NCI-H128 (cell line): ENCODE data around the gene HTR3D.
"Not testable (repeated sequence)": the region's sequence is repeated elsewhere in the genome, so short reads cannot be mapped to it uniquely, and the experiment has no call there.

Experiments used
- DNase-seq: peaks from one replicate; lab custom pipeline; 2025; ENCODE audit not compliant: unreplicated experiment; lab: John Stamatoyannopoulos, UW

HTR3D gene, protein sequence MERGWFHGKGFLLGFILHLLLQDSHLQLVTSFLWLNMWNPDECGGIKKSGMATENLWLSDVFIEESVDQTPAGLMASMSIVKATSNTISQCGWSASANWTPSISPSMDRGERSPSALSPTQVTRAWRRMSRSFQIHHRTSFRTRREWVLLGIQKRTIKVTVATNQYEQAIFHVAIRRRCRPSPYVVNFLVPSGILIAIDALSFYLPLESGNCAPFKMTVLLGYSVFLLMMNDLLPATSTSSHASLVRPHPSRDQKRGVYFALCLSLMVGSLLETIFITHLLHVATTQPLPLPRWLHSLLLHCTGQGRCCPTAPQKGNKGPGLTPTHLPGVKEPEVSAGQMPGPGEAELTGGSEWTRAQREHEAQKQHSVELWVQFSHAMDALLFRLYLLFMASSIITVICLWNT

DNA sequence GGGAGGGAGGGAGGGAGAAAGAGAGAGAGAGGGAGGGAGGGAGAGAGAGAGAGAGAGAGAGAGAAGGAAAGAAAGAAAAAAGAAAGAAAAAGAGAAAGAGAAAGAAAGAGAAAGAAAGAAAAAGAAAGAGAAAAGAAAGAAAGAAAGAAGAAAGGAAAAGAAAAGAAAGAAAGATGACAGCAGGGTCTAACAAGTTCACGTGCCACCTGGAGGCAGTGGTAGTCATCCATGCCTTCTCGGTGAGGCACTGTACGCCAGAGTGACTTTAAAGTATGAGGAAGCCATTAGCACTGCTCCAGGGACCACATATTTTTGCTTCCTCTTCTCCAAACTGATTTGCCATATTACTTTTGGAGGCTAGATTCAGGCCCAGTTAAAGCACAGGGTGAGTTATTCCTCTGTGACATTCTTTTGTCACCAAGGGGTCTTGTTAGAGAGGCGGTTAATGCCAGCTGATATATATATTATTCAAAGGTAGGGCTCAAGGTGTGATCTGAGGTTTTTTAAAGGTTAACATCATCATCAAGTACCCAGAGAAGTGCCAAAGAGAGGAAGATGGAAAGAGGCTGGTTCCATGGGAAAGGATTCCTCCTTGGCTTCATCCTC is at the start of gene HTR3D:
HTR3D (plus strand) TSS at position 556 of the 606 bp plus-strand sequence; CDS start at position 556, 0 bp downstream.
- no peak for DNase-seq

DNA sequence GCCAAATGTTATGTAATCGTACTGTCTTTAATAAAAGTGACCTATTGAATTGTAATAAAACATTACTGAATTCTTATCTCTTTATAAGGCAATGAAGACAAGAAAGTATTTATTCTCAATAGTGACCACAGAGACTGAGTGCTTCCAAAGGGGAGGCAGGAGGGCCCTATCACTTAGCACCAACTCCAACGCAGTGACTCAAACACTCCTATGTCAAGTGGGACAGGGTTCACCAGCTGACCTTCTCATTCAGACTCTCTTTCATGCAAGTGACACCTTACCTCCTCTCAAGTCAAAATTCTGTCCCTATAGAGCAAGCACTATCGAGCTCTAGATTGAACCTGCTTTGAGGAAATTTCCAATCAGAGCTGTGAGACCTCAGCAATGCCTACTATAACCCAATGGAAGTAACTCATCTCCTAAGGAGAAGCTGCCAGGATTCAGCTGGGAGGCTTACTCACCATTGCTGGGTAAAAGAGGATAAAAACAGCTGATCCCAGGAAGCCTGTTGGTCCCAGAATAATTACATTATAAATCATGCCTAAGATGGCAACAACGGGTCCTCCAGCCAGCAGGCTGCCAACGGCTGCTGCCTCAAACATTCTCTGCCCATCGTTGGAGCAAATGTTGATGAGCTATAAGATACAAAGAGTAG is 49.4 kb upstream of the HTR3D start:
- DNase-seq = no peak

DNA sequence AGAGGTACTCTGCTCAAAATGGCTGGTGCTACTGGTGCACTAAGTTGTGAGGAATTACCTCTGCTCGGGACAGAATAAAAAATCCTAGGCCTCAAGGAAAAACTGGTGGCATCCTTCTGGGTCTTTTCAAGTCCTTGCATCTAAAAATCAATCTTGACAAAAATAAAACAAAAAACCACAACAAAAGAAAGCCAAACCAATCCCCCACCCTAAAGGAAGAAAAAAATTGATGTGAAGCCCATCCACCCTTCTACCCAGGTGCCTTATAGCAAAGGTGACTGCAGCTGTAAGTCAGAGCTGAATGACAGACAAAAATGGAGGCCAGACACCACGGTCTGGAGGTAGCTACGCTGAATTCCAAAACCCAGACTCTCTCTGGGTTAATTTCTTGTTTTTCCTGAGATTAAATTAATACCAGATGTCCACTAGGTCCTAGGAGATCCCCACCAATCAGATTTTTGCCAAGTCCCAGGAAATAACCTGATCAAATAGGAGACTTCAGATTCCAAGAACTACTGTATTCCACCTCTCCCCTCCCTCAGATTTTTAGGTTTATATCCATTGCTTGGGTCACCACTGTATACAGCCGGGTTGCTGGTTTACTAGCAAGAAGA is 47.3 kb upstream of the HTR3D start:
- DNase-seq = no peak

DNA sequence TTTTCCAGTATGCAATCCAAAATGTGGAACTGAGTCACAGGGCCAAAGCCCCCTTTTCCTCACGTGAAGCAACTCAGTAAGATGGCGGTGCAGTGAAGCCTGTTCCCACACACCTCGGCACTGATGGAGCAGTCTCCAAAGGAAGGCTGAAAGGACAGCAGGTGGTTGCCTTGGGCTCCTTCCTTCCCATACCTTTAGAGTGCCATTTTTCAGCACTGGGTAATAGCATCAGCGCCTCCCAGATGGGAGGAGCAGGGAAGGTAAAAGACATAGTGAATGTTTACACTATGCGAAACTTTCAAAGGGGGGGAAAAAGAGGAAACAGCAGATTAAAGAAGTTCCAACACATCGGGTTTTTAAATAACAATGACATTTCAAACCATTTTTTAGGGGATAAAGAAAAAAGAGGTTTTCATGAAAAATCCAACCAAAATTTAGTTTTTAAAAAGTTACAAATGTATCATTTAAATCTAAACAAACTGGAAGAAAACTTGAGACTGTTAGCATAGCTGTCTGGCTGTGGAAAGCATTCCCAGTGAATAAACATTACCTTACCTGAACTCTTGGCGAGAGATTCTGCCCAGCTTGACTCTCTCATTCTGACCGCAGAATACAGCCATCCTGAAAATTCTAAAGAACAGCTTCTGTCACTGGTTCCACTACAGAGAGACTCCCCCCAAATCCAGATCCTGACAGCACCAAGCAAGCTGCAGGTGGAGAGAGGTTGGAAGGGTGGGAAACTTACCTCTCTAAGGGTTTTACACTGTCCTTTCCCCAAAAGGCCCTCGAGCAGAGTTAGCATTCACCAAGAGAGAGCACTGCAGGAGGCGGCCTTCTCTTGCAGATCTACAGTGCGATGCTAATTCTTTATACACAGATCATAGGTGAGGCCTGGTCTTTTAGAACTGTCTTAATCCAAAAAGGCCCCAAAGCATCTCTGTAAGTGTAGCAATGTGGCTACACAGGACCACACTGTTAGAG is 46.5 kb upstream of the HTR3D start:
- DNase-seq = no peak

DNA sequence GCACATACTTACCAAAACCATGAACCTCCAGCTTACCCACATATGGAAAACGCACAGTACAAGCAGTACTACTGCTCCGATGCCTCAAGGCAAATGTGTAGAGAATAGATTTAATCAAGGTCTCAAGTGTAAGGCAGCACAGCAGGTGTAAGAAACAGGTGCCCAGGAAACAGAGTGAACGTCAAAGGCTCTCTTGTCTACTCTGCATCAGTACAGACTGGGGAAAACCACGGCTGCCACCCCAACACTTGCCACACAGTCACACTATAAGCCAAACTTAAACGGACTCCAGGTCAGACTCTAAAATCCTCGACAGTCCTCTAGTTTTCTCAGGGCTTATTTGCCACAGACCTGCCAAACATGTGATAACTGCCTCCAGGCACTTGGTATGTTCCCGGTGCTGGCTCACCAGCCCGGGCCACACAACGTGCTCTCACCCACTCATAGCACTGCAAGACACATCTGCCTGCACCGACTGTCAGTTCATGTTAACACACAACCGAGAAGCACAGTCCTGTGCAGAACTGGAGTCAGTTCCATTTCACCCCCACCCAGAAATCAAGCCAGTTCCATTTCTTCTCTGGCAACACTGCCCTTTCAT is 44.4 kb upstream of the HTR3D start:
- DNase-seq = no peak

DNA sequence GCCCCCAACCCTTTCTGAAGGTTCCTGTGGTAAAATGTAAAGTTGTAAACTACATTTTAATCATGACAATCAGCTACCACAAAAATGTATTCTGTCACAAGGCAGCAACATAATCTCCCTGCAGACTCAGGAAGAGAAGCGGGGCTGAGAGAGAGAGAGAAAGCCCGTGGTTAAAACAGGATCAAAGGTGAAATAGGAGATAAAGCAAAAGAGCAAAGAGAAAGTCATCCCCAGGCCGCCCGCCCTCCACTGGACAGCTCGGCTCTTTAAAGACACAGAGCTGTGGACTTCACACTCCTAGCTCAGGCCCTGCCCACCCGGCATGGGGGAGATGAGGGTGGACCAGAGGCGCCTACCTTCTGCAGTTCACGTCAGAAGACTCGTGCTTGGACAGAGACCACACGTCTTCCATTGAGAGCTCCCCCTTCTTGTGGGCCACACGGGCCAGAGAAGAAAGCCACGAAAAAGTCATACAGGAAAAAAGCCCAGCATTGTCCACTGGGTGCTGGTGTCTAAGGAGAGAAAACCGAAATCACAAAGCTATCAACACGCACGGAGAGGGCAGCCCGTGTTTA is 43.2 kb upstream of the HTR3D start:
- DNase-seq = no peak

DNA sequence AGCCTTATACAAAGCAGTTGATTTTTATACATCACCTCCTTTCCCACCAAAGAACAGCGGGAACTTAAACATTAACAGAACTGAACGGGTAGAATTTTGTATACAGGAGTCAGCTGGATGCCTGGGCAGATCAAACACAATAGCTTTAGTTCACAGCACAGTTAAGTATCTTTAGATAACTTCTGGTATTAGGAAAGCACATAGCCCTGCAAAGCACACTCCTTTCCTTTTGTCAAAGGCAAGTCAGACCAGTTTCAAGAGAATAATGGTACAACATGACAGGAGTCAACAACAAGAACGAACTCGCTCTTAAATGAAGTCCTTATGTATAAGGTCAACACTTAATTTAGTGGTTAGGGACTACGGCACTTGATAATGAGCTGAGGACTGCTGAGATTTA is 40.1 kb upstream of the HTR3D start:
- DNase-seq = no peak

DNA sequence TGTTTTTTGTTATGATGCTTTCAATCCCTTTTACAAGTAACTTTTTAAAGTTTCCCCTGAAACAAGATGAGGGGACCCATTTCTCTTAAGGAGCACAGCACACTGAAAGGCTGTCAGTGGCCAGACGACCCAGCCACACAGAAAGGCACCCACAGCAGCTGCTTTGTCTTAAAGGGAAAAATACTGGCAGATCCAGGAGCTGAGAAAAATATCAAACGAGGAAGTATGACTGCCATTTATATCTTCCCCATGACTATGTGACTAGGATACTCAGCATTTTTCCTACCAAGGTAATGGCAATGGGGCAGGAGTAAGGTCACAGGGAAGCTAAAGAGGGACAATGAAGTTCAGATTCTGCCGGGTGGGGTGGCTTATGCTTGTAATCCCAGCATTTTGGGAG is 29.8 kb upstream of the HTR3D start:
- DNase-seq = no peak

DNA sequence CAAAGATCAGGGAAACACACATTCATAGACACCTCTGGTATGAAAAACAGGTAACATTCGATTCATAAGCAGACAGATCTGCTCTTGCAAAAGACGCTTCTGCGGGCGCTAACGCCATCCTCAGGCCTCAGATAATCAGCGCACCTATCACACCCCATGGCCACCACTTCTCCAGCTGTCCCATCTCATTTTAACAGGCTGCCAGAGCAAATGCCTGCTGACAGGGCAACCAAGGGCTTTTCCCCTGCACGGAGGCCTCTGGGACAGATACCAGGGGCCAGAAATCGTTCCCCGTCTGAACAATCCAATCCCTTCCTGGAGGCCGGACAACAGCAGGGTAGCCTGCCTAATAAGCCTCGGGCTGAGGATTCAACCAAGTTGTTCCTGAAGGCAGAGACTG is 29.1 kb upstream of the HTR3D start:
- DNase-seq = no peak

DNA sequence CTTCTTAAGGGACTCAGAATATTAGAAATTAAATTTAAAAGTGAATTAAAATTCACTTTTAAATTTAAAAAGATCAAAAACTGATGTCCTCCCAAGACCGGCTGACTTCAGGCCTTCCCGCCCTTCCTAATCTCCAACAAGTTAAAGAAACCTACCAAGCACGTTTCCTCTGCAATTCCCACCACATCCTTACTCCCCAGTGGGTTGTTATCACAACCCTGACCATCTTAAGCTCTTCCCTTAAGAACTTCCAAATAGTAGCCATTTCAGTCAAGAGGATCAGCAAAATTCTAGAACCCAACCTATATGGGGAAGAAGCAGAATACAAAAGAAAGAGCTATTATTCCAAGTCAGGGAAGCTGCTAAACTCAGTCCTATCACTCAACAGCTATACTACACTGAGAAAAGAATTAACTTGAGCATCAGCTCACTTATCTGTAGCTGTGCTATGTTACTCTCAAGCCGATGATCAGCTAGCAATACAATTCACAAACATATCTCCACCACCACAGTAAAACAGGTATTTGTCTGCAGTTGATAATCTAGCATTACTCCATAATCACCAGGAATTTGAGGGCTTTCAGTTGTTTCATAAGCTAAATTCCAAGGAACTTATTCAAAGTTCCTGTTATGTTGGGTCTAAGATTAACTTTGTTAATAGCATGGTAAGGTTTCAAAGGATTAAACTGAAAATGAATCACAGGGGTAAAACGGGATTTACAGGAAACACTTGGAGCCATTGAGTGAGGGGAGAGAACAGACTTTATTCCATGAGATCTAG is 28.2 kb upstream of the HTR3D start:
- no peak for DNase-seq

DNA sequence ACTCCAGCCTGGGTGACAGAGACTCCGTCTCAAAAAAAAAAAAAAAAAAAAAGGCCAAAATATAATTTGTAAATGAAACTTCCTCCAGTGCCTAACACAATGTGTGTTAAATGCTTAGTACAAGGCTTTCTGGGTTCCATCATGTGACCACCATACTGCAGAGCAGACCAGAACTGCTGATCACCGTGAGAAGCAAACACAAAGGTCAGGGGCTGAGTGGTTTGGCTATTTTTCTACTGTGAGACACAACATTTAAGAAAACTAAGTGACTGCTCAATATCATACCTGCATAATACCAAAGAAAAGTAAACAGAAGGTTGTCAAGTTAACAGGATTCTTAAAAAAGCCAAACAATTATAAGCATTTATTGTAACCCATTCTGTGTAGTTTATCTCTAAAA is 27.1 kb upstream of the HTR3D start:
- no peak for DNase-seq

DNA sequence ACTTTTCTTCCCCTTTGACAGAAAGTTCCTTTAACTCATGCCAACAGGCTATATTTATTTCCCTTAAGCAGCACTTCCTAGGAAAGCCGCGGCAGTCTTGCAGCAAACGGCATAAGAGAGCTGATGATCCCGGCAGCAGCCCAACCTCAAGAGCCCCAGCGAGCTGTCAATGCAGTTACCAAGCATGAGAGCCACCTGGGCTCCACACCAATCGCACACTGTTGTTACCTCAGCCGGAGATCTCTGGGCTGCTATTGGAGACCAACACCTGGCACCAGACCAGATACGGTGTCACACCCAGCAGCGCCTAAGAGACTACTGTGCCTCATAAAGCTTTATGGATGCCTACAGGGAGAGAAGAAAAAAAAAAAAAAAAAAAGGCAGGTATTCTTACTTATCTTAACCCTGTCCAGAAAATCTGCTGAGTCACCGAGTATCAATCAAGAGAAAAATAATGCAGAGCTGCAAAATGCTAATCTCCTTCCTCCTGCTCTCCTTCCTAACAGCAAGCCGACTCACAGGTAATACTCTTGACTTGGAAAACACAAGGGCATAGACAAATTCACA is 25.5 kb upstream of the HTR3D start:
- DNase-seq = peak; percentile 95

DNA sequence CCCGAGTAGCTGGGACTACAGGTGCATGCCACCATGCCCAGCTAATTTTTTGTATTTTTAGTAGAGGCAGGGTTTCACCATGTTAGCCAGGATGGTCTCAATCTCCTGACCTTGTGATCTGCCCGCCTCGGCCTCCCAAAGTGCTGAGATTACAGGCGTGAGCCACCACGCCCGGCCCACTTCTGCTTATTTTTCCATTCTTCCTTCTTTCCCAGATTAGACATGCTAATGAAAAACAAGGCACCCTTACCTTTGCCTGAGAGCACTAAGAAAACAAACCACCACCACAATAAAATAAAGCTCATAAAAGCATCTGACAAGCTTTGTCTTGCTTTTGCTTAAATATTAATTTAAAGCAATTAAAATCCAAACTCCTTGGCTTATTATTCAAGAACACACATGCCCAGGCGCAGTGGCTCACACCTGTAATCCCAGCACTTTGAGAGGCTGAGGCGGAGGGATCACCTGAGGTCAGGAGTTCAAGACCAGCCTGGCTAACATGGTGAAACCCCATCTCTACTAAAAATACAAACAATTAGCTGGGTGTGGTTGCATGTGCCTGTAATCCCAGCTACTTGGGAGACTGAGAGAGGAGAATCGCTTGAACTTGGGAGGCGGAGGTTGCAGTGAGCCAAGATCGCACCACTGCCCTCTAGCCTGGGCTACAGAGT is 24.3 kb upstream of the HTR3D start:
- DNase-seq = not testable (repeated sequence)

DNA sequence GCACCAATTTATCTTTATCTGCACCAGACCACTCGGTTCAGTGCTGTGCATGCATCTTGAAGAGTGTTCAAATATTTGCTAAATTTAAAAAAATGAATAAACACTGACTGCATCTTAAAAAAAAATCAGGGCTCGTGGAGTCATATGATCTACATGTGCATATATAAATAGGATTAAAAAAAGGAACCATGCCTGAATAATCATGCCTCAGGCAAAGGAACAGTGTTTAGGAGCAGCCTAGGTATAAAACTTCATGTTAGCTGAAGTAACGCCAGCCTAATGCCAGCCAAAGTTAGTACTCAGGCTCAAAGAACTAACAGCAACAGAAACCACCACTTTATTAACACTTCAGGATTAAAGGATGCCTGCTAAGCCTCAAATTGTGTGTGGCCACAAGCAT is 23.4 kb upstream of the HTR3D start:
- DNase-seq = no peak

DNA sequence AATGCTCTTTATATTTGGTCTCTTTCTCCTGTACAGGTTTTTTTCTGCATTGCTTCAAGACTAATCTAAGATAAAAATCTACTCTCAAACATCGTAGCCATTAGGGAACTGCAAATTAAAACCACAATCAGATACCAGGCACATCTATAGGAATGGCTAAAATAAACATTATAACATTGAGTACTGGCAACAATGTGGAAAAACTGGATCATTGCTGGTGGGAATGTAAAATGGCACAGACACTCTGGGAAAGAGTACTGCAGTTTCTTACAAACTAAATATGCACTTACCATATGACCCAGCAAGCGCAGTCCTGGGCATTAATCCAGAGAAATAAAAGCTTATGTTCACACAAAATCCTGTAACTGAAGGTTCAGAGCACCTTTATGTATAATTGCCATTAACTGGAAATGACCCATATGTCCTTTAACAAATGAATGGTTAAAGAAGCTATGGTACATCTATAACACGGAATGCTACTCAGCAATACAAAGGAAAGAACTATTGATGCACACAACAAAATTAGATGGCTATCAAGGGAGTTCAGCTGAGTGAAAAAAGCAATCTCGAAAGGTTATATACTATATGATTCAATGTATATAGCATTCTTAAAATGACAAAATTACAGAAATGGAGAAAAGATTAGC is 20.2 kb upstream of the HTR3D start:
- DNase-seq = no peak

DNA sequence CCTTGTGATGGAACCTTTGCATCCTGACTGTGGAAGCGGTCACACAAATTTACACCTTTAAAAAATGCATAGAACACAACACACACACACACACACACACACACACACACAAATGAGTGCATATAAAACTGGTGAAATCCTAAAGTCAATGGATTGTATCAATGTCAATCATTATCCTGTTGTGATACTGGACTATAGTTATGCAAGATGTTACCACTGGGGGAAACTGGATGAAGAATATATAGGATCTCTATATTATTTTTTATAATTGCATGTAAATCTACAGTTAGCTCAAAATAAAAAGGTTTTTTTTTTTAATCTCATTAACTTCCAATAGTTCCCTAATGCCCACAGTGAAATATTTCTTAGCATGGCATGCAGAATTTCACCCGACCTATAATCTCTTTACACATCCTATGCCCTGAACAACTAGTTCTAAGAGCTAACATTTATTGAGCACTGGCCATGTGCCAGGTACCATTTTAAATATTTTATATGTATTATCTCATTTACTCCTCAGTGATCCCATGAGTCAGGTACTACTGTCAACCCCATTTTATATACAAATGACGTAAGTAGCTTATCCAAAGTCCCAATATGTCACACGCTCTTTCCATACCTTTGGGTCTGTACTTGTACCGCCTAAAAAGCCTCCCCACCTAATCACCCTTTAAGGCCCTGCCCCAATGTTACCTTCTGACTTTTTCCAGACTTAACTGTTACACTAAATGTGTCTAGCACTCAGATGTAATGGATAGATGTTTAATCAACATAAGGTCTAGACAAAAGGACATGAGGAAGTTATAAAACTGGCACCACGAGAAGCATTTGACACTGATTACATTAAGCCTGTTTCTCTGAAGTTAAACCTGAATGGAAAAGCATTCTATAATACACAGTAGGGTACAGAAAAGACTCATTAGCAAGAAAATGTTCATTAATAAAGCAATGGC is 19.3 kb upstream of the HTR3D start:
- no peak for DNase-seq
